Activated CD4-positive, alpha-beta T cell treated with anti-CD3 and anti-CD28 coated beads, Interleukin-2, amount 50 U/mL, for 16 hours (primary cell): ENCODE results near the gene STAG2.
"Not testable (repeated sequence)": the region's sequence is repeated elsewhere in the genome, so short reads cannot be mapped to it uniquely, and the experiment has no call there.

Source experiments
- DNase-seq: peaks from one replicate; pipeline ENCODE4 v3.0.0-alpha.2; 2020

STAG2 gene

DNA sequence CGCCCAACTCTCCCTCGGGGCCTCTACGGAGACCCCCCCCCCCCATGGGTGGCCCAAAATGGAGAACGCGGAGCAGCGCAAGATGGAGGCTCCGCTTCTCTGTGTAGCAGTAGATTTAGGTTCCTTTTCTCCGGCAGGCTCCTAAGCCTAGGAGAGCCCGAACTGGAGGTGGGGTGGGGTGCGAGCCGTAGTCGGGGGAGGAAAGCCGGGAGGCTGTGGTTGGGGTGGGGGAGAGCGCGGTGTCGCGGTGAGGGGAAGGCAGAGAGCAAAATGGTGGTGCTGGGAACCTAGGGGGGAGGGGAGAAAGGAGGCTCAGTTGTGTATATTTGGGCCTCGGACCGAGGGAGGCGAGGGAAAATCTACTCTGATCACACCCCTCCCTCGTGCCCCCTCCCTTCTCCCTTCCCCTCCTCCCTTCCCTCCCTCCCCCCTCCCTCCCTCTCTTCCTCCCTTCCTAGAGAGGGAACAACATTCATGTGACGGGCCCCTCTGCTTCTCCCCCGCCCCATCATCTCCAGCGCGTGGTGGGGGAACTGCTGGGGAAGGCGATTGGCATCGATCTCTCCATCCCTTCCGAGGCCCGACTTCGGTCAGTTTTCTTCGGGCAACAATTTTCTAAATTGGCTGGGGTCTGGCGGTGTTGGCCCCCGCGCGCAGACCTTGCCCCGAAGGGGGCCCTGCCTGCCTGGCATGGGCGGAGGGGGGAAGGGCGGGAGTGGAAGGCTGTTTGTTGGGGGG, at the start of gene STAG2:
Gene STAG2, plus strand, starts transcription at position 439 of the 738 bp plus-strand sequence. CDS start 60,922 bp downstream, outside the sequence.
- DNase-seq, result peak; percentile 72

DNA sequence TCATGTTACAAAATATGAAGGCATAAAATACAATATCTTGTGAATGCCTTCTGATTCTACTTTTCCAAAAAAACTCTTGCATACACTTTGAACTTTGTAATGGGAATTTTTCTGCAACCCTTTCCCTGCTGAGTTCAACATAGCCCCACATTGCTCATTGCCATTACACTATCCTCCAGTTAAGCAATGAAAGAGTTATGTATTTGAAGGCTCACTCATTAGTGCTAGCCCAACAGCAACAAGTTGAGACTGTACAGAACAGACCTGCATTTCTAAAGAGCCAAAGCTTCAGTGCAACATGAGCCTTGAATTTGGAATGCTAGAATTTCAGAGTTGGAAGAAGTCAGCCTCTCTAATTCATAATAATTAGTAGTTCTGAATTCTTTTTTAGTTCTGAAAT, 44.4 kb upstream of the STAG2 start:
- no peak for DNase-seq

DNA sequence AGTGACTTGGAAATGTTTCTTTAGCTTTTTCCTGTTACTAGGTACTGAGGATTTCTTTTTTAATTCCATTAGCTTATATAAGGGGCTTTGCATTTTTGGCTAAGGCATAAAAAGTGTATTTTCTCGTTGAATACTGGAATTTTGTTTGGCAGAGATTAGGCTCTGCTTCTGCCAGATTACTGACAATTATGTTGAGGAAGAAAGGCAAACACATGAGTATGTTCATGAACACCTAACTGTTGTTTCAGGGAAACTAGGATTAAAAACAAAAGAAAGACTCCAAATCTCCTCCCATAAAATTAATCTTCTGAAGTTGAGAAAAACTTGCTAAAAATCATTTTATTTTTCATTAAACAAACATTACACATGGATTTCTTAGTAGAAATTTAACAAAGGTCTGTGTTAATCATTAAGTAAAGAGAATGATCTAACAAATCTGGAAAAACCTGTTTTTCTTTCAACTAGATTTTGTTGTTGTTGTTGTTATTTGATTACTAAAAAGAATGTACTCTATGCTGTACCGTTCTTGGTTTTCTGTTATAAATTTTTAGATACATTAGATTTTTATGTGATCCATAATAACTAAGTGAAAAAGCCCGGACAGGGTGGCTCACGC, 43.3 kb upstream of the STAG2 start:
- no peak for DNase-seq

DNA sequence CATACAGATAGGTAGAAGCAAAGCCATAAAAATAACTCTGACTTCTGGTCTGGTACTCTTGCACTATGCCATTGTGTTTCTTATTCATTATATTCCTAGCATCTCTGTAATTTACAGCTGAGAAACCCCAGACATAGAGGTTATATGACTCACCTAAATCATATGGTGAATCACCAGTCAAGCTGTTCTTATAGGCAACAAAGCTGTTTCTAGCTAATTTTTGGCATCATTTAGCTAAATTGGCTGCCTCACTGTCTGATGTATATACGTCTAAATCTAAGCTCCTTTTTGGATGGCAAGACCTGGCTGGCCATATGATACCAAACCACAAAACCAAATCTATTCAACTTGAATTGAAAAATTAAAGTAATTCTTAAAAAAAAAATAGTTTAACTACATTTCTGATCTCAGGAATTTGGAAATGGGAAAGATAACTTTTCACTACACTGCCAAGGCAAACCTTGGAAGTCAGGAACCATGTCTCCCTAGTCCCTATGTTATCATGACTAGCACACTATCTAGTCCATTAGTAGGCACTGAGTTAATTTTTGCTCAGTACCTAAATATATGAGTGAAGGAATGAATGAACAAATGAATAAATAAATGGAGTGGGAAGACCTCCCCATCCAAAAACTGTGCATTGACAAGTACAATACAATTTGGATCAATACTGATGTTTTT, 41.3 kb upstream of the STAG2 start:
- DNase-seq, result peak; percentile 23

DNA sequence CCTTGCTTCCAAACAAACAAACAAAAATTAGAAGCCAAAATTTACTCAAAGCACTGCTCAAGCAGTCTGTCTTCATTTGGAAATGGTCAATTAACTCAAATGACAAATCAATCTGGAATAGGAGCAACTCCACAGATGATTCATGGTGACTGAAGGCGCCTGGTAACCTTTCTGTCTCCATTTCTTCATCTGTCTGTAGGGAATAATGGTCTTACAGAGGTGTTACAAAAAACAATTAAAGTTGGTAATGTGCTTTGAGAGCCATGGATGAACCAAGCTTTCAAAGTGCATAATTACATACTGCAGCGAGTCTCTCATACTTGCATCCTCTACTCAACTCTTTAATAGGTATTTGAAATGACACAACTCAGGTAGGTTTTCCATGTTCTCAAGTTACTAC, 38.3 kb upstream of the STAG2 start:
- no peak for DNase-seq

DNA sequence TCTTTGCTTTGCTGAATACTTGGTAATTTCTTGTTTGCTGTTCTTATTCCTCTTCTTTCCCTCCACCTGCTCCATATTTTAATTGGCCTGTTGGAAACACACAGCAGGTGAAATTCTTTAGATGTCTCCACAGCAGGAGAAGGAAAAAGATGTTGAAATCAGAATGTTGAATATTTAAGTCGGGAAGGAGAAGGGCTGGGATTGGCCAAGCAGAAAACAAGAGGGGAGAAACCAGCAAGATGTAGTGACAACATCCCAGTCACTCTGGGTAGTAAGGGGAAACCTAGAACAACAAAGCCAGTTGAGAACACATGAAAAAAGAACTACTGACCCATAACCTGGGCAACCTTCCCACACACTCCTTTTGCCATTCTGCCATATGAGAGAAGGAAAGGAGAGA, 37.3 kb upstream of the STAG2 start:
- no peak for DNase-seq

DNA sequence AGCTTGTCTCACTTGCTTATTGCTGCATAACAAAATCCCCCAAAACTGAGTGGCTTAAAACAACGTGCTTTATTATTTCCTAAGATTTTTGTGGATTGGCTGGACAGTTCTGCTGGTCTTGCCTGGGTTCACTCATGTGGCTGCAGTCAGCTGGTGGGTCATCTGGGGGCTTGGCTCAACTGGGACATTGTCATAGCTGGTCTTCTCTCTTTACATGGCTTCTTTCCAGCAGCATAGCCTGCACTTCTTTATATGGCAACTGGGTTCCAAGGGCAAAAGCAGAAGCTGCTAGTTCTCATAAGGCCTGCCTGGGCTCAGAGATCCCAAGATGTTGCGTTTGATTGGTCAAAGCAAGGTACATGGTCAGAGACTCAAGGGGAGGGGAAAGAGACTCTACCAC, 33.7 kb upstream of the STAG2 start:
- no peak for DNase-seq

DNA sequence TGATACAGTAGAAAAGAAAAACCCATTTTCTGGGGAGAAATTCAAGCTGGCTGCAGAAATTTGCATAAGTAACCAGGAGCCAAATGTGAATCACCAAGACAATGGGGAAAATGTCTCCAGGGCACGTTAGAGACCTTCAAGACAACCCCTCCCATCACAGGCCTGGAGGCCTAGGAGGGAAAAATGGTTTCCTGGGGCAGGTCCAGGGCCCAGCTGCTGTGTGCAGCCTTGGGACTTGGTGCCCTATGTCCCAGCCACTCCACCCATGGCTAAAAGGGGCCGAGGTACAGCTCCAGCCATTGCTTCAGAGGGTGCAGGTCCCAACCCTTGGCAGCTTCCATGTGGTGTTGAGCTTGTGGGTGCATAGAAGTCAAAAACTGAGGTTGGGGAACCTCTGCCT, 29.5 kb upstream of the STAG2 start:
- not testable (repeated sequence) for DNase-seq

DNA sequence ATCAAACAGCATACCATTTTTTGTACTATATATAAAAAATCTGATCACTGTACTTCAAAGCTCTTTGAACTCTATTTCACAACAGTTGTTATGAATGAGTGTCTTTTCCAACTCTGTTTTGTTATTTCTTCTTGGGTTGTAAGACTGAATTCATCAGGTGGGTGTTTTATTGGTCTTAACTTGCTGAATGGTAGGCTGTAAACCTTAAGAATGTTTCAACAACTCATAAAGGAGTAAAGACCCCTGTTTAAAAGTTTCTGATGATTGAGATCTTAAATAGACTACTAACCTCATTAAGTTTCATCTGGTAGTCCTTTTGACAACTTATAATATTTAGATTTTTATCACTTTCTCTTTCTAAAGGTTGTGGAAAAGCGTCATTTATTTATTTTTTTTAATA, 18.4 kb upstream of the STAG2 start:
- DNase-seq, result no peak

DNA sequence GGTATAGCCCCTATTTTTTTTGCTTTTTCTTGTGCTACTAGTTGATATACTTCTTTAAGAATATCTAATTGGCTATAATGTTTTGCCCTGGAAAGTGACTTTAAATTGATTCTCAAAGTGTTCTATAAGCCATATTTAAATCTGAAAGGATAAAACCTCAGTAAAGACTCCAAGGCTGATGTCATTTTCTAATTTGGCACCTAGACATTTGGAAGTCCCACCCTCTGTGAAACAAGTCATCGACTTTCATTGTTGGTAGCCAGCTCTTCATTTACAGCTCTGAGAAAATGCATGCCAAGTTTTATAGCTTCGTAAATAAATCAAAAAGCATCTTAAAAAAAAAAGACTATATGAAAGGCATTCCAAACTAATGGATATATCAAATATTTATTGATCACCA, 18.0 kb upstream of the STAG2 start:
- DNase-seq, result no peak

DNA sequence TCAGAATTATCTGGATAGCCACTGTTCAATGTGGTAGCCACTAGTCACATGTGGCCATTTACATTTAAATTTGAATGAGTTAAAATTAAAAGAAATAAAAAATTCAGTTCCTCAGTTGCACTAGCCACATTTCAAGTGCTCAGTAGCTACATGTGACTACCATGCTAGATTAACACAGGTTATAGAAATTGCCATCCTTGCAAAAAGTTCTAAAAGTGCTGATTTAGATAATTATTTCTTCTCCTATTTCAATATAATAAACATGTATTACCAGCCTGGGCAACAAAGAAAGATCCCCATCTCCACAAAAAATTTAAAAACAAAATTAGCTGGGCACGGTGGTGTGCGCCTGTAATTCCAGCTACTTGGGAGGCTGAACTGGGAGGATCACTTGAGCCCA, 11.7 kb upstream of the STAG2 start:
- no peak for DNase-seq

DNA sequence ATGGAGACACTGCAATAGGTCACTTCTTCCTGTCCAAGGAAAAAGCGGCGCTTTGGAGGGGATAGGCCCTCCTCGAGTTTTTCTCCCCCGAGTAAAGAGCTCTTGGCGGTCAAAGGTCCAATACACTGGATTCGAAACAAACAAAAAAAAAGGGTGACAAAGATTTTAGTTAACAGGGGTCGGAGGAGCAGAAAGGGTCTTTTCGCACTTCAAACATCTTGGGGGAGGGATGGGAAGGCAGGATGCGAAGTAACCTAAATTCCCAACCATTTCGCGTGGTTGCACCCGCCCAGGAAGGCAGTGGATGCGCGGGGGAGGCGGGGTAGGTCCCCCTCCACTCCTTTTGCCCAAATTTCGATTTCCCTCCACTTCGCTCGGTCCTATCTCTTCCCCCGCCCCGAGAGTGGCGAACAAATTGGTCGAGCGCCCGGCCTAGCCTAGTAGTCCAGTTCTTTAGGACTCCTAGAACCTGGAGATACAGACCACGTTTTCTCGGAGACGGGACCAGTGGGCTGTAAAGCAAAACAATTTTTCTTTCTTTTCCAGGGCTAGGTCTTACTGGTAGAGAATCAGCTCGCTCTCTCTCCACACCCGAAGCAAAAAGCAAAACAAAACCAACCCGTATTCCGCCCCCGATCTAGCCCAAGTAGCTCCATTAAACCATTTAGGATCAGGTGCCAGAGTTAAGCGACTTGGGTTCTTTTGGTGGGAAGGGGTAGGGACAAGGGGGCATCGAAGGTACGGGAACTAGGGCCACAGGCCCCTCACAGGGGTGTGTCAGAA, 2.0 kb upstream of the STAG2 start:
- no peak for DNase-seq

DNA sequence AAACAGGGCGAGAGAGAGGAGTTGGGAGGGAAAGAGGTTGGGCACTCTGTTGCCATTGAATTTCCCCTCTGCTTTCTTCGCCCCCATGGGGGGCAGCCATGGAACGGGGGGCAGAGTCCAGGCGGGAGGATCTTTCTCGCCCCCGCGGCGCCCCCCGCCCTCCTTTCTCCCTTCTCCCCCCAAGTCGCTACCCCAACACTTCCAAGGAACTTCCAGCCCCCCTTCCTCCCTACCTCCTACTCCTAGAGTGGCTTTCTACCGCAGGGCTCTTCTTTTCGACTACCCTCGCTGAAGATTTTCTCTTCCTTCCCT, 594 bp upstream of the STAG2 start:
- no peak for DNase-seq

DNA sequence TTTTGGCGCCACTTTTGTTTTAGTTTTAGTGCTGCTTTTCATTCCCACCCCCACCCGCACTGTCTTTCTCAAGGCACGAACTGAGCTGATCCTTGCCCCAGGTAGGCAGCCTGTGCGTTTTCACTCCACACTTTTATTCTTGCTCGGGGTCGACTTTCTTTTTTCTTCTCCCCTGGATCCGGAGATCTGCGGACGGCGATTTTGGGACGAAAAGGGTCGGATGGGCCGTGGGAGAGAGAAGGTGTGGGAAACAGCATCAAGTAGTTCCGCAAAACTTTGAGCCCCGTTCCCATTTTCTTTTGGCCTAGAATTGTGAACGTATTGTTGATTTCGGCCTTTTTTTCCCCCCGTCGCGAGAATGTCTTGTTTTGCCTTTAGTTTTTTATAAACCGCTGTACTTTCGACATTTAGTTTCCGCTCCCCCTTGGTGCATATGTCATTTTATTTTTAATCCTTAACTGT, 531 bp downstream of the STAG2 start:
- DNase-seq, result no peak

DNA sequence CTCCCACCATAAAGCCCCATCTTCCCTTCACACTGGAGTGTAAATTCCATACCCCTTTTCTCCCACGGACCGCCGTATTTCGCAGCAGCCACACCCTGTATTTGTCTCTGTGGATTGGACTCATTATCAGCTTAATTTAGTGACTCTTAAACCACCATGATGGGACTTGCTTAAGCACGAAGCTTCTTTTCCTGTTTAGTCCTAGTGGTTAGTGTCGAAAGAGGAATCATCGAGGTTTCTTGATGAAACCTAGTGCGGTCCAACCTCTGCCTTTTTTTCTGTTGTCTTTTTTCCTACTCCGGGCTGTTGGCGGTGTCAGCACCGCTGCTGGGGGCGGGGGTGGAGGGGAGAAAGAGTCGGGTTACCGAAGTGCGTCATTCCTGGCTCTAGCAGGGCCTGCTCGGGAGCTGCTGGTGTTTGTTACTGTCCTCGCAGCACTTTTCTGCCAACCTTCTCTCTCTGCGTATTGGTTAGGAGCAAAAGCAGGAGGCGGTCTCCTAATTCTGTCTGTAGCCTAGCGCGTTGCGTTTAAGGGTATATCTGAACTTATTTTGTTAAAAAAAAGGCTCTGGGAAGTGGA, 1.4 kb downstream of the STAG2 start:
- peak; percentile 89 for DNase-seq

DNA sequence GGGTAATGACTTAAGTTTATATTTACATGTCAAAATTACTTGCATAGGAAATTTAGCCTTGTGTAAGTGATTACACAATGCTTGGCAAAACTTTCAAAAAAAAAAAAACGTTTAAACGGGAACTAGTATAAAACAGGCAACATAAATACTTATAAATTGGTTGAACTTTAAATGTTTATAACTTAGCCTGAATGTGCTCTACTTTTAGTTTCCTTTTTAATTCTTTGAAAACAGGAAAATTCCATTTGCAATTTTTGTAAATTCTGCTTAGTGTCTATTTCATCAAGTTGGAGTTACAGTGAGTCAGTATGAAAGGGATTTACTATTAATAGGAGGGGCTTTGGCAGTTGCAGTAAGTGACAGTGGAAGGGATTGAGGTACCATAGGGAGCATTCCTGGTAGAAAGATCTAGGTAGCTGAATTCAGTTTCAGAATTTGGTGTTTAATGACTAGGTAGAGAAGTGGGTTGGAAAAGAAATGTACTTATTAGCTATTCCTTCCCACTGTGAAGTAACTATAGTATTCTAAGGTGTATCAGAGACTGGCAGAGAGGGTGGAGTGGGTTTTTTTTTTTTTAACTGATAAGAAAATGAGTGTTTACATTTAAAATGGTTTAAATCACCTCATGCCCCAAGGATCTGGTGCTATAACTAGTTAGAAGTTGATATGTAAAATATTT, 2.8 kb downstream of the STAG2 start:
- DNase-seq, result no peak

DNA sequence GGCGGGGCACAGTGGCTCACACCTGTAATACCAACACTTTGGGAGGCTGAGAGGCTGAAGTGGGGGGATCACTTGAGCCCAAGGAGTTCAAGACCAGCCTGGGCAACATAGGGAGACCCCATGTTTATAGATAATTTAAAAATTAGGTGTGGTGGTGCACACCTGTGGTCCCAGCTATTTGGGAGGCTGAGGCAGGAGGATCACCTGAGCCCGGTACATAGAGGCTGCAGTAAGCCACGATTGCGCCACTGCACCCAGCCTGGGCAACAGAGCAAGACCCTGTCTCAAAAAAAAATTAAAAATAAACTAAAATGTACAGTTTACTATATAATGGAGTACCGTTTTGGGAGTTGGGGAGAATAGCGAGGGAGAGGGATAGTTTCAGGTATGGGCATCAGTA, 4.2 kb downstream of the STAG2 start:
- DNase-seq, result no peak

DNA sequence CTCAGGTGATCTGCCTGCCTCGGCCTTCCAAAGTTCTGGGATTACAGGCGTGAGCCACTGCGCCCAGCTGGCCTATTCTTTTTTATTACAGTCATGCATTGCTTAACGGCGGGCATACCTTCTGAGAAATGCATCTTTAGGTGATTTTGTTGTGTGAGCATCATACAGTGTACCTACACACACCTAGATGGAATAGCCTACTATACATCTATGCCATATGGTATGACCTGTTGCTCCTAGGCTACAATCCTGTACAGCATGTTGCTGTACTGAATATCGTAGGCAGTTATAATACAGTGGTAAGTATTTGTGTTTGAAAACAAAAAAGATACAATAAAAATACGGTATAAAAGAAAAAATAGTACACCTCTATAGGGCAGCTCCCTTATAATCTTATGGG, 6.0 kb downstream of the STAG2 start:
- no peak for DNase-seq

DNA sequence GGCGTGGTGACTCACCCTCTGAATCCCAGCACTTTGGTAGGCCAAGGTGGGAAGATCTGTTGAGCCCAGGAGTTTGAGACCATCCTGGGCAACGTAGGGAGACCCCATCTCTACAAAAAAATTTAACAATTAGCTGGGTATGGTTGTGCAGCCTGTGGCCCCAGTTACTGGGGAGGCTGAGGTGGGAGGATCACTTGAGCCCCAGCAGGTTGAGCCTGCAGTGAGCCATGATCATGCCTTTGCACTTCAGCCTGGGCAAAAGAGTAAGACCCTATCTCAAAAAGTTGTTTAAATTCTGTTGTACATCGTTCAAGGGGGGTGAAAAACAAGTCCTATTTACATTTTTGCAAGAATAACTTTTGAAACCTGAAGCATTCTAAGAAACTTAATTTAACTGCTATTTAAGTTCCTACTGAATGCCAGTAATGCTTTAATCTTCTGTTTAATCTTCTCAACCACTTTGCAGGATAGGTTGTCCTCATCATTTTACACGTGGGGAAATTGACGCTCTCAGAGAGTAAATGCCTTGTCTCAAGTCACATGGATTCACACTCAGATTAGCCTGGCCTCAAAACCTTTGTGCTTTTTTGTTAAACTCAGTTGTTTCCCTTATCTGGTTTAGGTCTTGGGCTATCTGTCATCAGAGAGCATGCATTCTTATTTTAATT, 7.0 kb downstream of the STAG2 start:
- DNase-seq, result no peak

DNA sequence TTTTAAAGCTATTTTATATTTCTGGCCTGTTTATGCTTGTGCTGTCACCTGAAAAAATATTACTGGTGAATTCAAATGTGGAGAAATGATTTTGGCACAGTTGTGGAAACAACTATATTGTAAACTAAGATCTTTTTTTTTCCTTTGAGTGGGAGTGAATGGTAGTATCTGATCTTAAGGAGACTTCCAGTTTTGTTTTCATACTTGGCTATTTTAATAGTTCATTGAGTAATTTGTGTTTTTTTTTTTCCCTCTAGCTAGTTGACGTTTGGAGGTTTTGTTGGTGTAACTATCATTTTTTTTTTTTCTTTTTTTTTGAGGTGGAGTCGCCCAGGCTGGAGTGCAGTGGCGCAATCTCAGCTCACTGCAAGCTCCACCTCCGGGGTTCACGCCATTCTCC, 10.5 kb downstream of the STAG2 start:
- no peak for DNase-seq

DNA sequence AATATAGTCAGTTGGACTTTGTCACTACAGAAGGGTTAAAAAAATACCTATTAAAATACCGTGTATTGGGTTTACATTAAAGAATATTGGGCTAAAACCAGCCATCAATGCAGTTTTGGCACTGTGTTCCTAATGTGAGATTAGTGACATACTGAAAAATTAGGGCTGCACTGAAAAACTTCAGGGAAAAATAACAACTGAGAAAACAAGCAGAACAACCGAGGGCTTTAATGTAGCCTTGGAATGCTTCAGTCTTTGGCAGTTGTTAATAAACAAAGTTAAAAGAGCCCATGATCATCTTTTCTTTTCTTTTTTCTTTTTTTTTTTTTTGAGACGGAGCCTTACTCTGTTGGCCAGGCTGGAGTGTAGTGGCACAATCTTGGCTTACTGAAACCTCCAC, 12.4 kb downstream of the STAG2 start:
- DNase-seq, result no peak

DNA sequence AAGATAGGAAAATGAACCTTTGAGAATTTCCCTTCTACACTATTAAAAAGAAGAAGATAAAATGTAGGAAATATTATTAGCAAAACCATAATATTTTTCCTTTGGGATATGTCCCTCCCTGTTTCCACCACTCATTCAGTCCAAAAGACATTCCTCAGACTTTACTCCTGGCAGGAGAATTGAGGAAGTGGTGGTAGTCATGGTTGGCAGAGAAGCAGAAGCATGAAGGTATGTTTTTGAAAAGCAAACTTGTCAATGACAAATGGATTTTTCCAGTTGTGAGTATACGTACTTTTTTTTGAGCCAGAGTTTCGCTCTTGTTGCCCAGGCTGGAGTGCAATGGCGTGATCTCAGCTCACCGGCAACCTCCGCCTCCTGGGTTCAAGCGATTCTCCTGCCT, 13.7 kb downstream of the STAG2 start:
- DNase-seq, result no peak
